ENCODE data around the gene MEIS1.

The MEIS1 gene

GRCh38 chr2:66448136-66448991 is 13.4 kb downstream of the MEIS1 start:
- Histone ChIP-seq H3K4me1 (ENCODE audit: control insufficient read depth in 1 of 2, insufficient read depth in 1 of 2, low read depth in 1 of 2, low read length in 1 of 2) (peaks cover 9 to 10% of the 10 kb centered on the region in 2 experiments), H3K36me3 (no peaks in the 10 kb centered on the region), H3K4me3 (ENCODE audit: low read depth in 1 of 2, low read length in 1 of 2) (no peak overlapping the region), H3K27me3 (peaks cover 80% of the 10 kb centered on the region), H3K9me3 (no peaks in the 10 kb centered on the region), H3K27ac (no peak overlapping the region)
- no peak for TF ChIP-seq CTCF (IDR thresholded peaks at IDR 0.05)

- no peaks in the 10 kb centered on the region for H3K4me1 ChIP-seq (ENCODE audit: control insufficient read depth in 1 of 2, insufficient read depth in 1 of 2, low read depth in 1 of 2, low read length in 1 of 2)
- no peak overlapping the region for H3K27ac ChIP-seq
- H3K36me3 ChIP-seq, result no peaks in the 10 kb centered on the region
- no peaks in the 10 kb centered on the region for H3K9me3 ChIP-seq
- TF ChIP-seq CTCF (IDR thresholded peaks at IDR 0.05), result no peak
- no peak overlapping the region for H3K4me3 ChIP-seq (ENCODE audit: low read depth in 1 of 2, low read length in 1 of 2)
- peaks cover 41% of the 10 kb centered on the region for H3K27me3 ChIP-seq
Observed at GRCh38 chr2:66452214-66452613, 17.3 kb downstream of the MEIS1 start.

GRCh38 chr2:66452917-66453316 is 18.0 kb downstream of the MEIS1 start:
- no peak for TF ChIP-seq CTCF (IDR thresholded peaks at IDR 0.05)
- Histone ChIP-seq H3K9me3 (no peaks in the 10 kb centered on the region), H3K4me1 (ENCODE audit: control insufficient read depth in 1 of 2, insufficient read depth in 1 of 2, low read depth in 1 of 2, low read length in 1 of 2) (no peaks in the 10 kb centered on the region), H3K27ac (no peak overlapping the region), H3K4me3 (ENCODE audit: low read depth in 1 of 2, low read length in 1 of 2) (no peak overlapping the region), H3K27me3 (peaks cover 34% of the 10 kb centered on the region), H3K36me3 (no peaks in the 10 kb centered on the region)

- Histone ChIP-seq H3K4me1 (ENCODE audit: control insufficient read depth in 1 of 2, insufficient read depth in 1 of 2, low read depth in 1 of 2, low read length in 1 of 2) (no peaks in the 10 kb centered on the region), H3K36me3 (no peaks in the 10 kb centered on the region), H3K9me3 (no peaks in the 10 kb centered on the region), H3K27ac (no peak overlapping the region), H3K4me3 (ENCODE audit: low read depth in 1 of 2, low read length in 1 of 2) (no peak overlapping the region), H3K27me3 (peaks cover 9% of the 10 kb centered on the region)
- TF ChIP-seq CTCF (IDR thresholded peaks at IDR 0.05), result no peak
Observed at GRCh38 chr2:66455490-66455889, 20.6 kb downstream of the MEIS1 start.

GRCh38 chr2:66456183-66457041 is 21.5 kb downstream of the MEIS1 start:
- Histone ChIP-seq H3K9me3 (no peaks in the 10 kb centered on the region), H3K4me3 (ENCODE audit: low read depth in 1 of 2, low read length in 1 of 2) (no peak overlapping the region), H3K27me3 (no peaks in the 10 kb centered on the region), H3K27ac (no peak overlapping the region), H3K36me3 (no peaks in the 10 kb centered on the region), H3K4me1 (ENCODE audit: control insufficient read depth in 1 of 2, insufficient read depth in 1 of 2, low read depth in 1 of 2, low read length in 1 of 2) (no peaks in the 10 kb centered on the region)
- no peak for TF ChIP-seq CTCF (IDR thresholded peaks at IDR 0.05)
